SK-N-SH (cell line): ENCODE results near the gene CDK4. TPM values are rescaled to one million over a fixed set of nuclear protein-coding genes. Genes with fewer than 3 reads are reported as not detected.

Experiments
- CTCF ChIA-PET: fragments of 300-600, 350-600 bp; formaldehyde crosslinking; extraction: SDS; loops from one replicate; lab custom pipeline; 2021; lab: Yijun Ruan, JAX
- POLR2A ChIA-PET: fragments of 350-600 bp; sonication (Branson Sonifier 250); formaldehyde crosslinking; extraction: SDS; loops from one replicate; lab custom pipeline; 2020; ENCODE audit warnings: antibody characterized with exemption, inconsistent platforms; lab: Yijun Ruan, JAX
- DNase-seq: peaks from one replicate; pipeline ENCODE4 v3.0.0; 2012
- H2AFZ ChIP-seq: fragments of 200-600 bp; sonication (generic); 2 replicates; pipeline ENCODE4 v1.8.1; 2016; ENCODE audit warnings: antibody characterized with exemption, mild to moderate bottlenecking, low read depth
- H3F3A ChIP-seq: fragments of 200-600 bp; sonication (generic); replicated peaks from 2 replicates; pipeline ENCODE3; 2016; ENCODE audit warnings: antibody characterized with exemption, mild to moderate bottlenecking; ENCODE audit not compliant: insufficient read depth
- H3K27ac ChIP-seq, 2 experiments: fragments of 200-500 bp in 1 of 2; fragments of 200-600 bp in 1 of 2; sonication (Bioruptor generic) in 1 of 2; sonication (generic), shearing (Covaris generic) in 1 of 2; 2 replicates each; pipeline versions ENCODE4 v1.5.1 to v1.6.1; 2014 to 2016; ENCODE audit warnings: low read depth in 2 of 2, inconsistent platforms in 1 of 2, low read length in 1 of 2, mild to moderate bottlenecking in 1 of 2, mixed read lengths in 1 of 2
- H3K27me3 ChIP-seq: fragments of 200-600 bp; sonication (generic), shearing (Covaris generic); 2 replicates; pipeline ENCODE4 v1.6.1; 2016; ENCODE audit warnings: mixed run types; ENCODE audit not compliant: insufficient read depth
- H3K36me3 ChIP-seq, 2 experiments: fragments of 200-500 bp in 1 of 2; fragments of 200-600 bp in 1 of 2; sonication (Bioruptor generic) in 1 of 2; sonication (generic) in 1 of 2; replicated peaks in 1 of 2; 2 replicates each; pipeline versions ENCODE3 to v1.5.1; 2014 to 2016; ENCODE audit warnings: low read length in 1 of 2, mild to moderate bottlenecking in 1 of 2; ENCODE audit not compliant: insufficient read depth in 2 of 2, control insufficient read depth in 1 of 2
- H3K4me1 ChIP-seq, 2 experiments: fragments of 200-500 bp in 1 of 2; fragments of 200-600 bp in 1 of 2; sonication (Bioruptor generic) in 1 of 2; sonication (generic), shearing (Covaris generic) in 1 of 2; 2 replicates each; pipeline versions ENCODE4 v1.5.1 to v1.6.1; 2014 to 2016; ENCODE audit warnings: low read depth in 1 of 2, low read length in 1 of 2, mixed run types in 1 of 2; ENCODE audit not compliant: insufficient read depth in 2 of 2, control insufficient read depth in 1 of 2
- H3K4me2 ChIP-seq: fragments of 200-600 bp; sonication (generic), shearing (Covaris generic); 2 replicates; pipeline ENCODE4 v1.6.1; 2017; ENCODE audit warnings: mixed run types
- H3K4me3 ChIP-seq, 2 experiments: fragments of 200-500 bp in 1 of 2; fragments of 200-600 bp in 1 of 2; sonication (Bioruptor generic) in 1 of 2; sonication (generic), shearing (Covaris generic) in 1 of 2; 2 replicates each; pipeline versions ENCODE4 v1.5.1 to v1.8.1; 2014 to 2016; ENCODE audit warnings: low read depth in 2 of 2, inconsistent platforms in 1 of 2, low read length in 1 of 2, mild to moderate bottlenecking in 1 of 2, mixed read lengths in 1 of 2, moderate library complexity in 1 of 2
- H3K79me2 ChIP-seq: fragments of 200-600 bp; sonication (generic); 2 replicates; pipeline ENCODE4 v1.8.1; 2017; ENCODE audit warnings: mild to moderate bottlenecking; ENCODE audit not compliant: insufficient read depth
- H3K9ac ChIP-seq: fragments of 200-600 bp; sonication (generic); 2 replicates; pipeline ENCODE4 v1.6.1; 2017; ENCODE audit warnings: mixed run types
- H3K9me2 ChIP-seq: fragments of 200-600 bp; sonication (generic); 2 replicates; pipeline ENCODE4 v1.6.1; 2017; ENCODE audit warnings: mixed run types
- H3K9me3 ChIP-seq: fragments of 200-600 bp; sonication (generic); 2 replicates; pipeline ENCODE4 v1.6.1; 2017; ENCODE audit warnings: mixed run types, mild to moderate bottlenecking, moderate library complexity
- H4K20me1 ChIP-seq: fragments of 200-600 bp; sonication (generic); 2 replicates; pipeline ENCODE4 v1.6.1; 2017; ENCODE audit warnings: mild to moderate bottlenecking, mixed run types; ENCODE audit not compliant: insufficient read depth
- CHD2 ChIP-seq: fragments of 150-350 bp; IDR thresholded peaks from 2 replicates; pipeline ENCODE4 v1.6.1; 2018; ENCODE audit warnings: low read length; ENCODE audit not compliant: partially characterized antibody
- CTCF ChIP-seq: fragments of 200-600 bp; sonication (generic); IDR thresholded peaks from 2 replicates; pipeline ENCODE4 v1.6.1; 2017; ENCODE audit warnings: antibody characterized with exemption, mild to moderate bottlenecking, moderate library complexity
- EP300 ChIP-seq, 2 experiments: IDR thresholded peaks; 2 replicates each; pipeline versions ENCODE4 v1.4.0 to v1.6.1; 2012; ENCODE audit warnings: borderline replicate concordance in 1 of 2, low read depth in 1 of 2, low read length in 1 of 2
- EZH2phosphoT487 ChIP-seq: fragments of 200-600 bp; sonication (generic); IDR thresholded peaks from 2 replicates; pipeline ENCODE4 v1.6.1; 2017; ENCODE audit warnings: low read depth, mixed run types, mild to moderate bottlenecking, antibody characterized with exemption, moderate library complexity, borderline replicate concordance
- FOSL2 ChIP-seq: IDR thresholded peaks from 2 replicates; pipeline ENCODE4 v1.4.0; 2012; ENCODE audit warnings: low read depth, mild to moderate bottlenecking, moderate library complexity, borderline replicate concordance
- FOXJ3 ChIP-seq: sonication (generic); formaldehyde crosslinking; IDR thresholded peaks from 2 replicates; pipeline ENCODE4 v1.5.1; 2020; ENCODE audit warnings: mild to moderate bottlenecking, missing genetic modification reagents
- GABPA ChIP-seq: IDR thresholded peaks from 2 replicates; pipeline ENCODE4 v1.4.0; 2012; ENCODE audit warnings: low read depth, mild to moderate bottlenecking
- GATA2 ChIP-seq: sonication (generic); formaldehyde crosslinking; IDR thresholded peaks from 2 replicates; pipeline ENCODE4 v1.5.0; 2020; ENCODE audit warnings: mild to moderate bottlenecking, missing genetic modification reagents
- MEF2A ChIP-seq: IDR thresholded peaks from 2 replicates; pipeline ENCODE4 v1.4.0; 2012; ENCODE audit warnings: low read depth, borderline replicate concordance
- NFIC ChIP-seq: IDR thresholded peaks from 2 replicates; pipeline ENCODE4 v1.4.0; 2012; ENCODE audit warnings: borderline replicate concordance
- NRF1 ChIP-seq: IDR thresholded peaks from 2 replicates; pipeline ENCODE4 v1.6.1; 2012; ENCODE audit warnings: low read depth, mild to moderate bottlenecking, low read length
- PBX3 ChIP-seq: IDR thresholded peaks from 2 replicates; pipeline ENCODE4; 2012
- POLR2AphosphoS5 ChIP-seq: IDR thresholded peaks from 2 replicates; pipeline ENCODE4 v1.6.1; 2012; ENCODE audit warnings: low read depth, low read length
- RCOR1 ChIP-seq: fragments of 150-350 bp; IDR thresholded peaks from 2 replicates; pipeline ENCODE4 v1.6.1; 2017; ENCODE audit warnings: antibody characterized with exemption, low read length
- SIN3A ChIP-seq: IDR thresholded peaks from 2 replicates; pipeline ENCODE4 v1.6.1; 2012; ENCODE audit warnings: low read depth, mild to moderate bottlenecking, low read length, moderate library complexity, borderline replicate concordance
- SMC3 ChIP-seq: IDR thresholded peaks from 2 replicates; pipeline ENCODE4 v1.6.1; 2012; ENCODE audit warnings: low read depth, low read length, improper control_type of control experiment
- USF1 ChIP-seq: IDR thresholded peaks from 2 replicates; pipeline ENCODE4 v1.4.0; 2012; ENCODE audit warnings: low read depth, borderline replicate concordance
- USF2 ChIP-seq: fragments of 150-350 bp; IDR thresholded peaks from 2 replicates; pipeline ENCODE4 v1.6.1; 2017; ENCODE audit warnings: antibody characterized with exemption, low read length, low read depth, borderline replicate concordance
- WGBS: methylation state at CpG from one replicate; pipeline ENCODE4 v1.1.6; 2017; ENCODE audit warnings: low lambda C conversion rate; 5-methylcytosine and 5-hydroxymethylcytosine counted together
- polyA plus RNA-seq, 3 experiments: library from polyadenylated mRNA; depleted of rRNA; stranded (reverse); fragments of >200 nt; gene quantifications; 2 replicates each; pipeline ENCODE4 v1.2.3, GENCODE V29; 2012
- TF ChIP-seq, protein P1 (sequence below): IDR thresholded peaks from 2 replicates; pipeline ENCODE4 v1.4.0; 2012; ENCODE audit warnings: low read depth, borderline replicate concordance
- TF ChIP-seq, protein P2 (sequence below): IDR thresholded peaks from 2 replicates; pipeline ENCODE4 v1.4.0; 2012; ENCODE audit warnings: low read depth

CDK4 gene
- polyA plus RNA-seq, 1 of the 3 experiments (the other 2 are of a cell fraction) = 324 TPM

DNA sequence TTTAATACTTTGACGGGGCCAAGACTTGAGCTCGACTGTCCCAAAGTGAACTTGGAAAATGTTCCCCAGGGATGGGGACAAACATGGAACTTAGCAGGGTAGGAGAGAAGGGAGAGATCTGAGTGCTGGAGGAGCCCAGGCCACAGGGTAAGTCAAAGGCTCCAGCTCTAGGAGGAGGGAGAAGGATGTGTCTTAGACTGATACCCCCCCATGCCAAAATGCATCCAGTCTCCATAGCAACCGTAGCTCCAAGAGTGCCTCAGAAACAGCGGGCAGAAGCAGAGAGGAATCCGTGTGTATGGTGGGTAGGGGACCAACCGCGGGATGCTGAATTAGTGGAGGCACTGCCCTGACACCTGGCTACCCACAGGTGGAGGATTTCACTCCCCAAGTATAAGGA is 12.7 kb downstream of the CDK4 start:
- POLR2A ChIA-PET = no interaction called here

DNA sequence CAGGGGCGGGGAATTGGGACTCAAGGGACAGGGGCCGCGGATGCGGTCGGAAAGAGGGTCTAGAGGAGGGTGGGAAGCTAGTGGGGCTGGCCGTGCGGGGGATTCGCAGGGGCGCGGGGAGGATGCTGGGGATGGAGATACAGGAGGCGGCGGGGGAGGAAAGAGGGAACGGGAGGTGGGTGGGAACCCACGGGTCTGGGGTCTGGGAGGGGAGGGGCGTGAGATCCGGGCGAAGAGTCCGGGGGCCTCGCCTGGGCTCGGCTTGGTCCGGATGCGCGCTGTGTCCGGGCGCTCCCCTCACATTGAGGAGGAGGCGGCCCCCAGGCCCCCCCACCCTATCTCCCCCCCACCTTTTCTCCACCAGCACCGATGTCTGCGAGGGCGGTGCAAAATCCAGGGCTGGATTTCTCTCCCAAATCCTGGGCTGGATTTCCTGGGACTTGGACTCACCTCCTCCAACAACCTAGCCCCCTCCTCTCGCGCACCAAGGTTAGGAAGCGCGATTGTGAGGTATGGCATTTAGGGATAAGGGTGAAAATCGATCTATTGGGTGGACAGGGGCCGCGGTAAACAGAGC is 13.4 kb downstream of the CDK4 start, which contains the start of gene AGAP2:
AGAP2 (minus strand) TSS at position 82 of the 577 bp plus-strand sequence. CDS start 496 bp downstream, outside the sequence.
- Histone ChIP-seq H3K9ac (peak within 1 kb of the TSS; percentile 55), H3K4me2 (peak within 1 kb of the TSS; percentile 87), H3K27ac (peak within 1 kb of the TSS in 1 of 2 experiments; percentile 78; a peak in 2 of 4 replicates), H3K9me2 (no peaks in the 10 kb centered on the region), H3K79me2 (no peaks in the 10 kb centered on the region), H3K4me3 (peak within 1 kb of the TSS; percentile 63 to 68), H2AFZ (peak within 1 kb of the TSS; percentile 63; the same call in 1 of the 2 replicates), H3K4me1 (peaks cover 0 to 29% of the 10 kb centered on the region in 2 experiments; a peak in 2 of 4 replicates), H3K9me3 (no peaks in the 10 kb centered on the region), H4K20me1 (no peaks in the 10 kb centered on the region), H3K27me3 (no peaks in the 10 kb centered on the region), H3K36me3 (peaks cover 0 to 2% of the 10 kb centered on the region in 2 experiments), H3F3A (peaks cover 17% of the 10 kb centered on the region)
- WGBS = 3% methylated on average over 34 of the region's 36 CpGs
- POLR2A ChIA-PET = no interaction called here
- DNase-seq = peak; percentile 91
- CTCF ChIA-PET = interaction anchor here (0.8 to 7.1 kb wide), 7 partner anchors 12 to 156 kb away, joined by 3 to 133 read pairs (median 5); partner anchors contain the start of gene B4GALNT1
- TF ChIP-seq CTCF = no peak
- TF ChIP-seq CHD2 = no peak
- no peak for TF ChIP-seq POLR2AphosphoS5
- TF ChIP-seq SIN3A = no peak
- TF ChIP-seq USF1 = no peak
- TF ChIP-seq, protein P1, sequence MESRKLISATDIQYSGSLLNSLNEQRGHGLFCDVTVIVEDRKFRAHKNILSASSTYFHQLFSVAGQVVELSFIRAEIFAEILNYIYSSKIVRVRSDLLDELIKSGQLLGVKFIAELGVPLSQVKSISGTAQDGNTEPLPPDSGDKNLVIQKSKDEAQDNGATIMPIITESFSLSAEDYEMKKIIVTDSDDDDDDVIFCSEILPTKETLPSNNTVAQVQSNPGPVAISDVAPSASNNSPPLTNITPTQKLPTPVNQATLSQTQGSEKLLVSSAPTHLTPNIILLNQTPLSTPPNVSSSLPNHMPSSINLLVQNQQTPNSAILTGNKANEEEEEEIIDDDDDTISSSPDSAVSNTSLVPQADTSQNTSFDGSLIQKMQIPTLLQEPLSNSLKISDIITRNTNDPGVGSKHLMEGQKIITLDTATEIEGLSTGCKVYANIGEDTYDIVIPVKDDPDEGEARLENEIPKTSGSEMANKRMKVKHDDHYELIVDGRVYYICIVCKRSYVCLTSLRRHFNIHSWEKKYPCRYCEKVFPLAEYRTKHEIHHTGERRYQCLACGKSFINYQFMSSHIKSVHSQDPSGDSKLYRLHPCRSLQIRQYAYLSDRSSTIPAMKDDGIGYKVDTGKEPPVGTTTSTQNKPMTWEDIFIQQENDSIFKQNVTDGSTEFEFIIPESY = no peak
- no peak for TF ChIP-seq FOSL2
- no peak for TF ChIP-seq USF2
- no peak for TF ChIP-seq GATA2 (CRISPR knock-in tag)
- TF ChIP-seq, protein P2, sequence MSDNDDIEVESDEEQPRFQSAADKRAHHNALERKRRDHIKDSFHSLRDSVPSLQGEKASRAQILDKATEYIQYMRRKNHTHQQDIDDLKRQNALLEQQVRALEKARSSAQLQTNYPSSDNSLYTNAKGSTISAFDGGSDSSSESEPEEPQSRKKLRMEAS = no peak
- no peak for TF ChIP-seq EZH2phosphoT487

More for the DNA sequence above, 12.7 kb downstream of the CDK4 start:
- Histone ChIP-seq H3K4me3 (peak overlapping the region in 1 of 2 experiments; percentile 63; a peak in 1 of 4 replicates), H3K4me1 (peaks cover 0 to 35% of the 10 kb centered on the region in 2 experiments; a peak in 2 of 4 replicates), H3K9ac (no peak overlapping the region), H3K79me2 (no peaks in the 10 kb centered on the region), H3K27me3 (no peaks in the 10 kb centered on the region), H3K27ac (peak overlapping the region in 1 of 2 experiments; percentile 5; a peak in 1 of 4 replicates), H3K36me3 (no peaks in the 10 kb centered on the region), H2AFZ (no peak overlapping the region), H3K4me2 (peak overlapping the region; percentile 87; the same call in 1 of the 2 replicates), H3F3A (peaks cover 18% of the 10 kb centered on the region), H3K9me3 (no peaks in the 10 kb centered on the region), H3K9me2 (no peaks in the 10 kb centered on the region), H4K20me1 (no peaks in the 10 kb centered on the region)
- TF ChIP-seq GABPA (no peak), NRF1 (no peak), EP300 (IDR thresholded peaks at IDR 0.05; ENCODE audit: borderline replicate concordance in 1 of 2, low read depth in 1 of 2, low read length in 1 of 2) (no peak), FOXJ3 (CRISPR knock-in tag) (no peak), RCOR1 (no peak), PBX3 (no peak), SMC3 (no peak), MEF2A (no peak), GATA2 (CRISPR knock-in tag) (no peak), NFIC (no peak)
- TF ChIP-seq, protein P2 = no peak
- no peak for DNase-seq
- WGBS = 49% methylated on average over 7 of the region's 7 CpGs
- CTCF ChIA-PET = interaction anchor here (0.7 to 7.1 kb wide), 6 partner anchors 9 to 156 kb away, joined by 3 to 133 read pairs (median 6); no protein-coding TSS in a partner anchor
